HTERT RPE-1 (cell line): ENCODE measurements around the gene ORAI3.

ENCODE experiments used
- in situ Hi-C: fragments of 300-500 bp; cut with MboI; formaldehyde crosslinking; loops from 4 replicates; pipeline ENCODE4 v1.14.3; 2020; ENCODE audit warnings: low sequenced_read_pairs

The ORAI3 gene

GRCh38 chr16:30987581-30988190 is 38.8 kb downstream of the ORAI3 start:
- in situ Hi-C loops: no loop called here

- in situ Hi-C loops: no loop called here
Measured at GRCh38 chr16:30989469-30990047, 40.7 kb downstream of the ORAI3 start.

- in situ Hi-C loops: no loop called here
Measured at GRCh38 chr16:30990105-30990504, 41.2 kb downstream of the ORAI3 start.

GRCh38 chr16:30991052-30991451 is 42.2 kb downstream of the ORAI3 start:
- in situ Hi-C loops: no loop called here

GRCh38 chr16:30992276-30992780 is 43.5 kb downstream of the ORAI3 start:
- in situ Hi-C loops: no loop called here

GRCh38 chr16:30992931-30993816 is 44.3 kb downstream of the ORAI3 start:
- in situ Hi-C loops: no loop called here

- in situ Hi-C loops: no loop called here
Measured at GRCh38 chr16:30995927-30996323, 47.1 kb downstream of the ORAI3 start.

GRCh38 chr16:30996324-30996984 is 47.6 kb downstream of the ORAI3 start:
- in situ Hi-C loops: no loop called here

- in situ Hi-C loops: no loop called here
Measured at GRCh38 chr16:30996985-30997724, 48.3 kb downstream of the ORAI3 start.

- in situ Hi-C loops: no loop called here
Measured at GRCh38 chr16:30997725-30998711, 49.1 kb downstream of the ORAI3 start.

GRCh38 chr16:30998852-30999761 is 50.2 kb downstream of the ORAI3 start:
- in situ Hi-C loops: no loop called here

GRCh38 chr16:31000671-31001382 is 52.0 kb downstream of the ORAI3 start:
- in situ Hi-C loops: no loop called here

GRCh38 chr16:31001507-31002249 is 52.8 kb downstream of the ORAI3 start:
- in situ Hi-C loops: no loop called here

GRCh38 chr16:31002250-31002700 is 53.4 kb downstream of the ORAI3 start:
- in situ Hi-C loops: no loop called here

- in situ Hi-C loops: no loop called here
Measured at GRCh38 chr16:31002862-31003341, 54.0 kb downstream of the ORAI3 start.

GRCh38 chr16:31003744-31004143 is 54.9 kb downstream of the ORAI3 start:
- in situ Hi-C loops: no loop called here
